Transverse colon (tissue), 4 donors: ENCODE measurements around the gene TJP2.

ENCODE experiments used
- CTCF ChIP-seq, 5 experiments: fragments of 200-600 bp in 3 of 5; fragments of 450-650 bp in 2 of 5; sonication (generic) in 3 of 5; IDR thresholded peaks; 1 replicate in 2 of 5; 2 replicates in 3 of 5; pipeline ENCODE4 v1.5.1; 2016 to 2017; ENCODE audit warnings: antibody characterized with exemption in 5 of 5, inconsistent platforms in 3 of 5, mild to moderate bottlenecking in 2 of 5, moderate library complexity in 1 of 5
- EP300 ChIP-seq: sonication (generic); formaldehyde crosslinking; IDR thresholded peaks from one replicate; pipeline ENCODE4 v1.6.1; 2017; ENCODE audit warnings: antibody characterized with exemption, low read depth
- POLR2A ChIP-seq: fragments of 450-650 bp; IDR thresholded peaks from one replicate; pipeline ENCODE4 v1.6.1; 2016; ENCODE audit warnings: antibody characterized with exemption, mild to moderate bottlenecking, moderate library complexity
- POLR2AphosphoS5 ChIP-seq, 3 donors: sonication (generic); formaldehyde crosslinking; IDR thresholded peaks; one replicate each; pipeline ENCODE4 v1.6.1; 2016; ENCODE audit warnings: antibody characterized with exemption in 3 of 3

- TF ChIP-seq CTCF (IDR thresholded peaks at IDR 0.05) (no peak), POLR2A (no peak), POLR2AphosphoS5 (IDR thresholded peaks at IDR 0.05) (no peak), EP300 (no peak)
Observed at GRCh38 chr9:69198521-69199220, 24.6 kb downstream of the TJP2 start.
